Vagina (tissue), 2 donors: ENCODE results near the gene CHRNA1. TPM values are rescaled to one million over a fixed set of nuclear protein-coding genes. Genes with fewer than 3 reads are reported as not detected.

ENCODE experiments used
- DNase-seq, 2 donors: peaks; one replicate each; pipeline ENCODE4 v3.0.0-alpha.2; 2017; ENCODE audit errors: extremely low spot score in 2 of 2
- H3K27ac ChIP-seq: fragments of 200-600 bp; sonication (generic); one replicate; pipeline ENCODE4 v1.5.1; 2019
- H3K27me3 ChIP-seq: fragments of 200-600 bp; sonication (generic); one replicate; pipeline ENCODE4 v1.5.1; 2019
- H3K36me3 ChIP-seq, 2 donors: fragments of 200-600 bp; sonication (generic); one replicate each; pipeline ENCODE4 v1.5.1; 2017 to 2019
- H3K4me1 ChIP-seq: fragments of 200-600 bp; sonication (generic); one replicate; pipeline ENCODE4 v1.5.1; 2019
- H3K4me3 ChIP-seq, 2 donors: fragments of 200-600 bp; sonication (generic); 1 replicate in 1 of 2; 2 replicates in 1 of 2; pipeline ENCODE4 v1.5.1; 2016 to 2019
- H3K9me3 ChIP-seq: fragments of 200-600 bp; sonication (generic); one replicate; pipeline ENCODE4 v1.5.1; 2019
- POLR2A ChIP-seq, 2 donors: fragments of 450-650 bp; IDR thresholded peaks; one replicate each; pipeline ENCODE4 v1.6.1; 2017; ENCODE audit warnings: antibody characterized with exemption in 2 of 2, mild to moderate bottlenecking in 2 of 2, moderate library complexity in 2 of 2
- POLR2AphosphoS5 ChIP-seq, 2 donors: sonication (generic); formaldehyde crosslinking; IDR thresholded peaks; one replicate each; pipeline ENCODE4 v1.9.0; 2017; ENCODE audit warnings: antibody characterized with exemption in 2 of 2, mild to moderate bottlenecking in 2 of 2, low read depth in 1 of 2; ENCODE audit not compliant: insufficient read depth in 1 of 2
- intact Hi-C: fragments of 100-400 bp; cut with DNase I; formaldehyde crosslinking; loops from one replicate; pipeline ENCODE4 v1.15.1; 2023
- total RNA-seq: library from RNA; depleted of rRNA; stranded (reverse); fragments of >200 nt; gene quantifications from one replicate; pipeline ENCODE4 v1.2.3, GENCODE V29; 2016
- TF ChIP-seq, protein P1 (sequence below), 3 experiments: fragments of 450-650 bp in 2 of 3; fragments of 200-600 bp in 1 of 3; sonication (generic) in 1 of 3; IDR thresholded peaks; one replicate each; pipeline ENCODE4 v1.5.1; 2017 to 2019; ENCODE audit warnings: antibody characterized with exemption in 3 of 3, mild to moderate bottlenecking in 2 of 3, moderate library complexity in 2 of 3

The CHRNA1 gene
- total RNA-seq, 1 donor from 2014 or later = not detected

DNA sequence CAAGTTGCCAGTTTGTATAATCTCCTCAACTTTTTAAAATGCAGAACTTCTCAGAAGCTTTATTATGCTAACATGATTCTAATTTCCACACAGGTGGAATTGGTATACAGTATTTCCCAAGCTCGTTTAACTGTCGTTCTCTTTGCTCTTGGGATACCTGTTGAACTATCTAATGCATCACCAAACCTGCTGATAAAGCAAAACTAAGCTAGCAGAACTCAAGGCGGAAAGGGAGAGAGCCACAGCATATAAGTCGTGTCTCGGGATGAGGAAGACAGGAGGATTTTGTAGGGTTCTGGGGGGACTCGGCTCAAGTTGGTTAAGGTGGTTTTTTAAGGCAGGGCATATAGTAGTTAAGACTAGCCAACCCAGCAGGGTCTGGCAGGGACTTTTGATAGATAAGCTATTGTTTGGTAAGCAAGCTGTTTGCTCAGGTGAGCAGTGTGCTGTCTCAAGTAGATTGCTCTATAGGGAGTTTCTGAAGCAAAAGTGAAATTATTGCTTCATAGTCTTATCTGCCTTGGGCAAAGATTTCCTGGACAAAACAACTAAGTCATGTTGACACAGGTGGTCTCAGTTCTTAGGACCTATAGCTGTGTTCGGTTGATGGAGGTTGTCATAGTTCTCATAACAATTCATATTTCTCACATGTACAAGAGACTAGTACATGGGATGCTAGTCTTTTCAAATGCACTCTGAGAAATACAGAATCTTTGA is 28.2 kb upstream of the CHRNA1 start:
- intact Hi-C loops = no loop called here
- Histone ChIP-seq H3K4me1 (peaks cover 7% of the 10 kb centered on the region), H3K36me3 (no peaks in the 10 kb centered on the region), H3K27me3 (no peaks in the 10 kb centered on the region), H3K27ac (no peak overlapping the region), H3K9me3 (no peaks in the 10 kb centered on the region), H3K4me3 (no peak overlapping the region)
- TF ChIP-seq, protein P1, sequence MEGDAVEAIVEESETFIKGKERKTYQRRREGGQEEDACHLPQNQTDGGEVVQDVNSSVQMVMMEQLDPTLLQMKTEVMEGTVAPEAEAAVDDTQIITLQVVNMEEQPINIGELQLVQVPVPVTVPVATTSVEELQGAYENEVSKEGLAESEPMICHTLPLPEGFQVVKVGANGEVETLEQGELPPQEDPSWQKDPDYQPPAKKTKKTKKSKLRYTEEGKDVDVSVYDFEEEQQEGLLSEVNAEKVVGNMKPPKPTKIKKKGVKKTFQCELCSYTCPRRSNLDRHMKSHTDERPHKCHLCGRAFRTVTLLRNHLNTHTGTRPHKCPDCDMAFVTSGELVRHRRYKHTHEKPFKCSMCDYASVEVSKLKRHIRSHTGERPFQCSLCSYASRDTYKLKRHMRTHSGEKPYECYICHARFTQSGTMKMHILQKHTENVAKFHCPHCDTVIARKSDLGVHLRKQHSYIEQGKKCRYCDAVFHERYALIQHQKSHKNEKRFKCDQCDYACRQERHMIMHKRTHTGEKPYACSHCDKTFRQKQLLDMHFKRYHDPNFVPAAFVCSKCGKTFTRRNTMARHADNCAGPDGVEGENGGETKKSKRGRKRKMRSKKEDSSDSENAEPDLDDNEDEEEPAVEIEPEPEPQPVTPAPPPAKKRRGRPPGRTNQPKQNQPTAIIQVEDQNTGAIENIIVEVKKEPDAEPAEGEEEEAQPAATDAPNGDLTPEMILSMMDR (IDR thresholded peaks at IDR 0.05) = no peak
- no peak for TF ChIP-seq POLR2AphosphoS5 (IDR thresholded peaks at IDR 0.05; ENCODE audit: insufficient read depth in 1 of 2, low read depth in 1 of 2)
- TF ChIP-seq POLR2A (IDR thresholded peaks at IDR 0.05) = no peak
- no peak for DNase-seq

DNA sequence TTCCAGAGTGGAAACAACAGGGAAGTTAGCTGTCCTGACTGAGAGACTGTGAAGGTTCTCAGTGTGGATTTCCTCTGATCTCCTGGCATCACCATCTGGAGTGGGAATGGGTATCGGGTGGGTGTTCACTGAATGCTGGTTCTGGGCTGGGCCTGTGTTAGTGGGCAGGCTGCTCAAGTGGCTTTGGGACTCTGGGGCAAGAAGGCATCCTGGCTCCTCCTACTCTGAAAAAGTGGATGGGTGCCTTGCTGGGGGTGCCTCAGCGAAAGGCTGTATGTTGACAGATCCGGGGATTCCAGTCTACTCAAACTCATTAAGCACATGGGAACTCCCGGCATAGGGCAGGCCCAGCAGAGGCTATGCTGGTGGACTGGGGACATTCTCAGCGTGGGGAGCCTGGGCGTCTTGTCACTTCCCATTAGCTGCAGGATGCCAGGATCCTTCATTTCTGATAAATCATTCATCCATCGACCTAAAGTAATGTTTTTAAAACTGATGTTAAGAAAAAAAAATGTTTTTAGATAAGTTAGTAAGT is 27.5 kb upstream of the CHRNA1 start:
- Histone ChIP-seq H3K36me3 (no peaks in the 10 kb centered on the region), H3K4me1 (peaks cover 7% of the 10 kb centered on the region), H3K27ac (no peak overlapping the region), H3K4me3 (no peak overlapping the region), H3K27me3 (no peaks in the 10 kb centered on the region), H3K9me3 (no peaks in the 10 kb centered on the region)
- TF ChIP-seq, protein P1 (IDR thresholded peaks at IDR 0.05) = no peak
- TF ChIP-seq POLR2AphosphoS5 (IDR thresholded peaks at IDR 0.05; ENCODE audit: insufficient read depth in 1 of 2, low read depth in 1 of 2) (no peak), POLR2A (IDR thresholded peaks at IDR 0.05) (no peak)
- intact Hi-C loops = no loop called here
- DNase-seq = no peak

DNA sequence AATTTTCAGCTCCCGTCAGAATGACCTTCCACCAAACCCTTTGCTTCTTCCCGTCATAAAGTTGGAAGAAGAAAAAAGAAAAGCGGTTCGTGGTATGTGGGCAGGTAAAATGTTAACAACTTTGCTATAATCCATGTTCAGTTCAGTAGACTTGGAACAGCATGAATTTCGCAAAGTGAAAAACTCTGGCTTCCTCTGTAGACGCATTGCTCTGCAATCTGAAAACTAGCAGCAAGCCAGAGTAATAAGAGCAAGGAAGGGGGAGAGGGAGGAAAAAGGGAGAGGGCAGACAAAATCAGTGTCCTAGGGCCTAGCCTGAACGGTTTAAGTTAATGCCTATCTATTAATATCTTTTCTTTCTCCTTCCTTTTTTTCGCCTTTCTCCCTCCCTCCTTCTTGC is 26.7 kb upstream of the CHRNA1 start:
- no peaks in the 10 kb centered on the region for H3K9me3 ChIP-seq
- H3K27ac ChIP-seq = no peak overlapping the region
- no peak for DNase-seq
- H3K4me3 ChIP-seq = no peak overlapping the region
- no peaks in the 10 kb centered on the region for H3K36me3 ChIP-seq
- TF ChIP-seq POLR2A (IDR thresholded peaks at IDR 0.05) = no peak
- TF ChIP-seq, protein P1 (IDR thresholded peaks at IDR 0.05) = no peak
- TF ChIP-seq POLR2AphosphoS5 (IDR thresholded peaks at IDR 0.05; ENCODE audit: insufficient read depth in 1 of 2, low read depth in 1 of 2) = no peak
- H3K4me1 ChIP-seq = peaks cover 7% of the 10 kb centered on the region
- no peaks in the 10 kb centered on the region for H3K27me3 ChIP-seq
- intact Hi-C loops = no loop called here

DNA sequence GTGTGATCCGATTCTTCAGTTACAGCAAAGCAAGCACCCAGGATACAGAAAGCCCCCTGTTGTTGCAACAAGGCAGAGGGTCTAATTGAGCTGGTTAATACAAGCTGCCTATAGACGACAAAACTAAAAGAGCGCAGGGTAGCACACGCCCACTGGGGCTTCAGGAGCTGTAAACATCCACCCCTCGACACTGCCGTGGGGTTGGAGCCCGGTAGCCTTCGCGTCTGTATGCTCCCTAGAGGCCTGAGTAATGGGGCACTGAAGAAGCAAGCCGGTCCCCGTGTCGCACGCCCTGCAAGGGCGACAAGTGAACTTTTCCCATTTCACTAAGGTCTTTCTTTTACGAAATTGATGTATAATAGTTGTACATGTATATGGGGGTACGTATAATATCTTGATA is 24.7 kb upstream of the CHRNA1 start:
- no peak for DNase-seq
- no peaks in the 10 kb centered on the region for H3K27me3 ChIP-seq
- H3K27ac ChIP-seq = no peak overlapping the region
- intact Hi-C loops = no loop called here
- H3K36me3 ChIP-seq = no peaks in the 10 kb centered on the region
- no peak overlapping the region for H3K4me3 ChIP-seq
- H3K9me3 ChIP-seq = no peaks in the 10 kb centered on the region
- TF ChIP-seq, protein P1 (IDR thresholded peaks at IDR 0.05) = no peak
- no peak for TF ChIP-seq POLR2AphosphoS5 (IDR thresholded peaks at IDR 0.05; ENCODE audit: insufficient read depth in 1 of 2, low read depth in 1 of 2)
- no peak for TF ChIP-seq POLR2A (IDR thresholded peaks at IDR 0.05)
- peaks cover 7% of the 10 kb centered on the region for H3K4me1 ChIP-seq

DNA sequence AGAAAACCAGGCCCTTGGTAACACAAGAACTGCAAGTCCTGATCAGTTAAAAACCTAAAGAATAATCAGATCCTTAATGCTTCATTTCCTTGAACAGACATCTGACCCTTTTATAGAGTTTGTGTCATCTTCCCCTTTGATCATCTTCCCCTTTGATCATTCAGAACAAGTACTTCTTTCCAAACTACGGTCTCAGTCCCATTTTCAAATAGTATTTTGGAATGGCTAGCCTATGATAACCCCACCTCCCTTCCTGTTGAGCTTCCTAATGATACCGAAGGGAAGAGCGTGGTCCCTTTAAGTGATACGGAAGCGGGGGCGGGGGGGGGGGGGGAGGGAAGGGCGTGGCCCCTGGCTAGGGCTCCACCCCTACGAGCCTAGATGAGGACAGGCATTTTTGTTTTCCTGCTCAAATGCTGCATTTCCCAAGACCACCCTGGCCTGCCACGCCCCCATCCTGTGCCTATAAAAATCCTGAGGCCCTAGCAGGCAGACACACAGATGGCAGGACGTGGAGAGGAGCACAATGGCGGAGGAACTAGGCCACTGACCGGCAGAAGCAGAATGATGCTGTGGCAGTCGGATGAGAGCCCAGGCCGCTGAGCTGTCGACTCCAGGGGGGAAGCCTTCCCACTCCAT is 24.1 kb upstream of the CHRNA1 start:
- no peaks in the 10 kb centered on the region for H3K9me3 ChIP-seq
- H3K27me3 ChIP-seq = no peaks in the 10 kb centered on the region
- TF ChIP-seq, protein P1 (IDR thresholded peaks at IDR 0.05) = no peak
- TF ChIP-seq POLR2AphosphoS5 (IDR thresholded peaks at IDR 0.05; ENCODE audit: insufficient read depth in 1 of 2, low read depth in 1 of 2) (no peak), POLR2A (IDR thresholded peaks at IDR 0.05) (no peak)
- H3K27ac ChIP-seq = no peak overlapping the region
- peaks cover 7% of the 10 kb centered on the region for H3K4me1 ChIP-seq
- intact Hi-C loops = no loop called here
- H3K36me3 ChIP-seq = no peaks in the 10 kb centered on the region
- no peak overlapping the region for H3K4me3 ChIP-seq
- DNase-seq = no peak
